ENCODE results near the gene TERF2IP.

GRCh38 chr16:75628351-75628750, 19.2 kb upstream of the TERF2IP start:
- no peak for TF ChIP-seq CTCF (conservative IDR thresholded peaks at IDR 0.05)
- TF ChIP-seq EZH2 (IDR thresholded peaks at IDR 0.05; ENCODE audit: low read depth) = no peak
